ENCODE data around the gene SLC27A3. TPM values are rescaled to one million over a fixed set of nuclear protein-coding genes. Genes with fewer than 3 reads are reported as not detected.

The SLC27A3 gene
- total and polyA plus RNA-seq, 2 donors from 2014 or later: 36.9 to 54.0 TPM

- Histone ChIP-seq H3K27ac (ENCODE audit: low read depth in 2 of 2, low read length in 2 of 2) (no peak overlapping the region), H3K4me1 (ENCODE audit: control insufficient read depth in 2 of 3, insufficient read depth in 2 of 3, low read depth in 1 of 3, low read length in 3 of 3) (peaks cover 0 to 49% (median 21%) of the 10 kb centered on the region in 3 donors), H3K9me3 (ENCODE audit: control insufficient read depth in 2 of 3, insufficient read depth in 1 of 3, low read length in 3 of 3) (no peaks in the 10 kb centered on the region), H3K36me3 (ENCODE audit: control insufficient read depth in 2 of 3, insufficient read depth in 3 of 3, low read length in 3 of 3) (peaks cover 0 to 2% (median 0%) of the 10 kb centered on the region in 3 donors), H3K27me3 (ENCODE audit: control insufficient read depth, insufficient read depth, low read length) (no peaks in the 10 kb centered on the region), H3K9ac (ENCODE audit: low read length in 3 of 3) (peak overlapping the region in 1 of 3 donors; percentile 34), H3K4me3 (ENCODE audit: low read length in 3 of 3) (no peak overlapping the region)
- intact Hi-C loops (cut with DNase I): no loop called here
- FAIRE-seq: no peak
- no peak for TF ChIP-seq CTCF (IDR thresholded peaks at IDR 0.05; ENCODE audit: borderline replicate concordance, extremely low read depth, insufficient read depth)
- DNase-seq: peak in 1 of 5 donors; percentile 76
These were observed 3.0 kb downstream of the SLC27A3 start for GRCh38 chr1:153778051-153778823.

GRCh38 chr1:153778824-153779519 is 3.8 kb downstream of the SLC27A3 start:
- no peak for FAIRE-seq
- H3K27me3 ChIP-seq (ENCODE audit: control insufficient read depth, insufficient read depth, low read length): no peaks in the 10 kb centered on the region
- no peak for TF ChIP-seq CTCF (IDR thresholded peaks at IDR 0.05; ENCODE audit: borderline replicate concordance, extremely low read depth, insufficient read depth)

GRCh38 chr1:153779781-153780541 is 4.8 kb downstream of the SLC27A3 start:
- Histone ChIP-seq H3K27ac (ENCODE audit: low read depth in 2 of 2, low read length in 2 of 2) (peak overlapping the region; percentile 7 to 45), H3K4me3 (ENCODE audit: low read length in 3 of 3) (no peak overlapping the region), H3K9ac (ENCODE audit: low read length in 3 of 3) (peak overlapping the region in 1 of 3 donors; percentile 16), H3K4me1 (ENCODE audit: control insufficient read depth in 2 of 3, insufficient read depth in 2 of 3, low read depth in 1 of 3, low read length in 3 of 3) (peaks cover 0 to 38% (median 21%) of the 10 kb centered on the region in 3 donors), H3K36me3 (ENCODE audit: control insufficient read depth in 2 of 3, insufficient read depth in 3 of 3, low read length in 3 of 3) (no peaks in the 10 kb centered on the region), H3K27me3 (ENCODE audit: control insufficient read depth, insufficient read depth, low read length) (no peaks in the 10 kb centered on the region), H3K9me3 (ENCODE audit: control insufficient read depth in 2 of 3, insufficient read depth in 1 of 3, low read length in 3 of 3) (no peaks in the 10 kb centered on the region)
- FAIRE-seq (no peak), DNase-seq (peak in 2 of 5 donors; percentile 53 to 69)
- TF ChIP-seq CTCF (IDR thresholded peaks at IDR 0.05; ENCODE audit: borderline replicate concordance, extremely low read depth, insufficient read depth): no peak
- intact Hi-C loops (cut with DNase I): no loop called here

More at GRCh38 chr1:153778824-153779519, 3.8 kb downstream of the SLC27A3 start:
- Histone ChIP-seq H3K36me3 (ENCODE audit: control insufficient read depth in 2 of 3, insufficient read depth in 3 of 3, low read length in 3 of 3) (no peaks in the 10 kb centered on the region), H3K4me3 (ENCODE audit: low read length in 3 of 3) (no peak overlapping the region), H3K9me3 (ENCODE audit: control insufficient read depth in 2 of 3, insufficient read depth in 1 of 3, low read length in 3 of 3) (no peaks in the 10 kb centered on the region), H3K9ac (ENCODE audit: low read length in 3 of 3) (no peak overlapping the region), H3K27ac (ENCODE audit: low read depth in 2 of 2, low read length in 2 of 2) (no peak overlapping the region), H3K4me1 (ENCODE audit: control insufficient read depth in 2 of 3, insufficient read depth in 2 of 3, low read depth in 1 of 3, low read length in 3 of 3) (peaks cover 0 to 46% (median 21%) of the 10 kb centered on the region in 3 donors)
- peak in 1 of 5 donors; percentile 74 for DNase-seq
- intact Hi-C loops (cut with DNase I): no loop called here

Measured in kidney (tissue), 14 donors.